Activated naive CD4-positive, alpha-beta T cell (primary cell): ENCODE measurements around the gene PKP1.

Experiments
- DNase-seq, 4 experiments: peaks; one replicate each; lab custom pipeline; 2025; lab: John Stamatoyannopoulos, UW

Gene PKP1

GRCh38 chr1:201354151-201354900 is 71.0 kb downstream of the PKP1 start:
- DNase-seq, result no peak

- no peak for DNase-seq
Measured at GRCh38 chr1:201354901-201355295, 71.6 kb downstream of the PKP1 start.

GRCh38 chr1:201355471-201355870 is 72.2 kb downstream of the PKP1 start:
- DNase-seq, result no peak

GRCh38 chr1:201356236-201356635 is 72.9 kb downstream of the PKP1 start:
- DNase-seq, result no peak

GRCh38 chr1:201356701-201357100 is 73.4 kb downstream of the PKP1 start:
- DNase-seq, result no peak

GRCh38 chr1:201357211-201357610 is 73.9 kb downstream of the PKP1 start:
- DNase-seq, result no peak

- no peak for DNase-seq
Measured at GRCh38 chr1:201357636-201358348, 74.5 kb downstream of the PKP1 start.

- DNase-seq, result no peak
Measured at GRCh38 chr1:201358596-201358995, 75.3 kb downstream of the PKP1 start.

- no peak for DNase-seq
Measured at GRCh38 chr1:201359031-201359872, 75.9 kb downstream of the PKP1 start.

- DNase-seq, result no peak
Measured at GRCh38 chr1:201359873-201360210, 76.5 kb downstream of the PKP1 start.

- DNase-seq, result no peak
Measured at GRCh38 chr1:201360486-201360885, 77.2 kb downstream of the PKP1 start.

GRCh38 chr1:201360901-201361651 is 77.8 kb downstream of the PKP1 start:
- DNase-seq, result no peak

DNA sequence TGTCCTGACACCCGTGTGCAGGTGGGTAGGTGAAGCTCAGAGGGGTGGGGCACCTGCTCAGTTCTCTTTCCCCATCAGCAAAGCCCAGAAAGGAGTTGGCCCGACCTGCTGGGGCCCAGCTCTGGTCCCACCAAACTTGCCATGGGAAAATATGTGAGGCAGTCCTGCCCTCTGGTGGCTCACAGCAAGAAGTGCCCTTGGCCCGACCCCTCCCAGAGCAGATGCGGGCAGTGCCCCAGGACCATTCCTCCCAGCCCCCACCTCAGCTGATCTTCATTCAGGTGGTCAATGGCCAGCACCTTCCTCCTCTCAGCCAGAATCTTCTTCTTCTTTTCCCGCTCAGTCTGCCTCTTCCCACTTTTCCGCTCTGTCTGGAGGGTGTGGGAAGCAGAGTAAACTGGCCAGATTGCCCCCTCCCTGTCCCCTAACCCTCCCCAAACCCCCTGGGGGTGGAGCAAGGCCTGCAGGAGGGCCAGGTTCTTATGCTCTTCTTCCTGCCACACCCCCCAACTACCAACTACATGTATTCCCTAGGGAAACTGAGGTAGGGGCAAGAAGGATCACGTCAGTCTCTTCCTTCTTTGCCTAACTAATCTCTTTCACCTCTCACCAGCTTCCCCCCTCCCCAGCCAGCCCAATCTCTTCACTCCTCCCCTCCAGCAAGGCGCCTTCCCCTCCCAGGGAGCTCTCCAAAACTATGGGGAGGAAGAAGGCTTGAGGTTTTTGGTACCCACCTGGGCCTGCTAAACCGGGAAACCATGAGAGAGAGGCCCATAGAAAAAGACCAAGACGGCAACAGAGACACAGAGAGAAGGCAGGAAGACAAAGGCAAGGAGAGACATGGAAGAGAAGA is 78.6 kb downstream of the PKP1 start:
- DNase-seq, result no peak

DNA sequence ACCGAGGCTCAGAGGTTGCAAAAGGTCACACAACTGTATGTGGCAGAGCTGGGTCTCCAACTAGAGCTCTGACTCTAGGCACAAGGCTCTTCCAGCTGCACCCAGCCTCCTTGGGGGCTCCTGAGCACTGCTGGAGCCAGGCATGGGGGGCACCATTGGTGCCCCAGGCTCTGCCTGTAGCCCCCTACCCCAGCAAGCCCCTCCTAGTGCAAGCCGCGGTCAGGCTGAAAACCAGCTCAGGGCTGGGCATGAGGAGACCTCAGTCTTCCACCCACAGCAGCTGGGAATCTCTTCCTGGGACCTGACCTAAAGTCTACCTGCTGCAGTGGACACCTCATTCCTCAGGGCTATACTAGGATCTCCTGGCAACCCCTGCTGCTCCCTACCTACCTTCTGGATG is 79.6 kb downstream of the PKP1 start:
- DNase-seq, result no peak

DNA sequence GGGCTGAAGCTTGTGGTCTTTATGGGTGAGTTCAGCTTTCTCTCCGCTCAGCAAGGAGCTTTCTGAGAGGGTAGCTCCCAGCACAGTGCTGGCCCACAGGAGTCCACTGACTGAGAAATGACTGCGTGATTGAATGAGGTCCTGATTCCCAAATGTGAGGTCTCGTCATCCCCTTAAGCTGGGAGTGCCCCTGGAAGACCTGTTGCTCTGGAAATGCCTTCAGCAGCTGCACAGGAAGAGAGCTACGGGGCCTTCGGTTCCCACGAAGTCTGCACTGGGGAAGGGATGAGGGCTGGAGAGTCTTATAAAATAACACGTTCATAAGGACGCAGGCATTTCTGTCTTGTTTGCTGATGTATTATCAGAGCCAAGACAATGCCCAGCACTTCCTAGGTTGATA is 80.2 kb downstream of the PKP1 start:
- no peak for DNase-seq

- no peak for DNase-seq
Measured at GRCh38 chr1:201364808-201365105, 81.5 kb downstream of the PKP1 start.

- no peak for DNase-seq
Measured at GRCh38 chr1:201365251-201365650, 81.9 kb downstream of the PKP1 start.

- DNase-seq, result no peak
Measured at GRCh38 chr1:201366696-201367095, 83.4 kb downstream of the PKP1 start.

GRCh38 chr1:201369209-201369608 is 85.9 kb downstream of the PKP1 start:
- no peak for DNase-seq

- no peak for DNase-seq
Measured at GRCh38 chr1:201370500-201370899, 87.2 kb downstream of the PKP1 start.

- DNase-seq, result no peak
Measured at GRCh38 chr1:201371276-201371675, 88.0 kb downstream of the PKP1 start.
